T-cell (primary cell): ENCODE results near the gene SFSWAP. TPM values are rescaled to one million over a fixed set of nuclear protein-coding genes. Genes with fewer than 3 reads are reported as not detected.

Experiments used
- ATAC-seq, 4 experiments: fragments of 200-7000 bp in 3 of 4; fragments of 150-1000 bp in 1 of 4; cut with Tn5 transposase; replicated peaks in 1 of 4; 1 replicate in 3 of 4; 2 replicates in 1 of 4; pipeline ENCODE4 v1.10.0; 2021; ENCODE audit warnings: moderate library complexity in 3 of 4, mild to moderate bottlenecking in 2 of 4, moderate number of reproducible peaks in 1 of 4
- CTCF ChIA-PET, 2 donors: fragments of 300-600 bp; sonication (Branson Sonifier 250); formaldehyde crosslinking; loops; one replicate each; lab custom pipeline; 2022; ENCODE audit warnings: antibody characterized with exemption in 2 of 2; lab: Charles Lee
- POLR2A ChIA-PET, 2 donors: fragments of 300-600 bp; sonication (Branson Sonifier 250); formaldehyde crosslinking; loops; one replicate each; lab custom pipeline; 2022; ENCODE audit warnings: antibody characterized with exemption in 2 of 2; lab: Charles Lee
- DNase-seq, 35 experiments: peaks; one replicate each; pipeline versions ENCODE4 v3.0.0 to v3.0.0-alpha.2; 2013 to 2023
- H3K27ac ChIP-seq: one replicate; pipeline ENCODE4 v1.5.1; 2013; ENCODE audit warnings: low read length
- H3K27me3 ChIP-seq, 2 experiments: replicated peaks in 1 of 2; 1 replicate in 1 of 2; 2 replicates in 1 of 2; pipeline versions ENCODE4 v1.6.1 to v1.7.0; 2013; ENCODE audit warnings: low read length in 1 of 2, mixed read lengths in 1 of 2; ENCODE audit not compliant: control insufficient read depth in 2 of 2, insufficient read depth in 2 of 2; ENCODE audit errors: extremely low read depth in 1 of 2
- H3K36me3 ChIP-seq, 2 donors: 1 replicate in 1 of 2; 2 replicates in 1 of 2; pipeline versions ENCODE4 v1.6.1 to v1.7.0; 2013; ENCODE audit warnings: low read length in 1 of 2; ENCODE audit not compliant: control insufficient read depth in 2 of 2, insufficient read depth in 1 of 2; ENCODE audit errors: extremely low read depth in 1 of 2
- H3K4me1 ChIP-seq, 2 experiments: 1 replicate in 1 of 2; 2 replicates in 1 of 2; pipeline versions ENCODE4 v1.6.1 to v1.7.0; 2013; ENCODE audit warnings: low read length in 2 of 2, mixed read lengths in 1 of 2; ENCODE audit not compliant: insufficient read depth in 2 of 2, control insufficient read depth in 1 of 2; ENCODE audit errors: extremely low read depth in 1 of 2
- H3K4me3 ChIP-seq, 2 donors: 1 replicate in 1 of 2; 2 replicates in 1 of 2; pipeline versions ENCODE4 v1.5.1 to v1.7.0; 2013; ENCODE audit warnings: mild to moderate bottlenecking in 2 of 2, low read length in 1 of 2, moderate library complexity in 1 of 2; ENCODE audit not compliant: control insufficient read depth in 1 of 2; ENCODE audit errors: extremely low read depth in 1 of 2
- H3K9me3 ChIP-seq: 2 replicates; pipeline ENCODE4 v1.7.0; 2013
- H3K27ac Mint-ChIP-seq, 2 donors: one replicate each; pipeline ENCODE4 v1.8.0; 2020 to 2021; ENCODE audit warnings: mild to moderate bottlenecking in 2 of 2, mixed read lengths in 2 of 2
- H3K27me3 Mint-ChIP-seq, 2 donors: one replicate each; pipeline ENCODE4 v1.8.0; 2021 to 2022; ENCODE audit warnings: mixed read lengths in 2 of 2
- H3K36me3 Mint-ChIP-seq: one replicate; pipeline ENCODE4 v1.8.0; 2021; ENCODE audit warnings: mixed read lengths
- H3K4me1 Mint-ChIP-seq, 3 donors: one replicate each; pipeline ENCODE4 v1.8.0; 2020 to 2022; ENCODE audit warnings: mixed read lengths in 3 of 3, mild to moderate bottlenecking in 1 of 3
- H3K4me3 Mint-ChIP-seq, 3 donors: one replicate each; pipeline ENCODE4 v1.8.0; 2020 to 2022; ENCODE audit warnings: mild to moderate bottlenecking in 3 of 3, mixed read lengths in 3 of 3, moderate library complexity in 3 of 3
- H3K9me3 Mint-ChIP-seq, 3 donors: one replicate each; pipeline ENCODE4 v1.8.0; 2020 to 2022; ENCODE audit warnings: mixed read lengths in 3 of 3
- WGBS: methylation state at CpG from one replicate; pipeline ENCODE4 v1.1.5; 2013; ENCODE audit warnings: missing lambda C conversion rate; ENCODE audit not compliant: insufficient coverage; 5-methylcytosine and 5-hydroxymethylcytosine counted together
- total RNA-seq, 35 experiments: library from RNA in 6 of 35; stranded (reverse) in 6 of 35; fragments of 120-200 nt in 1 of 35; gene quantifications; one replicate each; pipeline versions ENCODE4 v1.2.1 to v1.2.4 and lab custom pipeline; 2013 to 2026

The SFSWAP gene
- total RNA-seq, 5 donors from 2014 or later (not counting 1 experiment from before 2014, with no cell fraction given) = 95.7 to 110 (median 106) TPM

DNA sequence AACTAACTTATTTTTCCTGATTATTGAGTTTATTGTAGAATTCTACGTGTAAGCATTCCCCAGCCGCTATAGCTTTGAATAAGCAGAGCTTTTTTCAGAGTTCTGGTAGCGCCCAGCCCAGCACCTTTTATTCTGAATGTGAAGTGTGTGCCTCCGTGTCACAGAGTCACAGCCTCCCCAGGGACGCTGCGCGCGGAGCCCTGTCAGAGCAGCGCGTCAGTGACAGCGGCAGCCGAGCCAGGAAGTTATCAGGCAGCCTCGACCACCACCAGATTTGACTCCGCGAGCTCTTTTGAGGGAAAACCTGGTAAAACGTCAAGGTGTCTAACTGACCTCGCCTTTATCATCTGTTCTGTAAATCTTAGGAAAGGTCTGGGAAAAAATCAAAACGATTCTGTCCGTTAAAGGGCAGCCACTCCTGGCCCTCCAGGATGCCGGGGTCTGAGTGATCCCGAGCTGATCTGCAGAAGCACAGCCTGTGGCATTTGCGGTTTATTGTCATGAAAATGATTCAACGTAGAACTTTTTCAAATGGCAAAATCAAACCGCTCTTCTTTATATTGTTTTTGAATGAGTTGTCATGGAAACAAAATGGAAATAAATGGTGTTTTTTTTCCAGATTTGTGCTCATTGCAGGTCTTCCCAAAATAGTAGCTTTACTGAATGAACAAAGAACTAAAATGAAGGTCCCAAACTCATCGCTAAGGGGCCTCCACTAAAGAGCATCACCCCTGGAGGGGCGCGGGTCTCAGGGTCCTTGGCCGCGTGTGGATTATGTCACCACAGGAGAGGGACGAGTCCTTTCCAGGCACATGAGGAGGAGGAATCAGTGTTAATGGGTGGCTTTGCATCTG lies 74.2 kb downstream of the SFSWAP start:
- H3K36me3 Mint-ChIP-seq = peaks cover 47% of the 10 kb centered on the region
- H3K4me3 Mint-ChIP-seq = no peak overlapping the region
- DNase-seq = no peak
- WGBS = 95% methylated on average over 23 of the region's 30 CpGs
- ATAC-seq = no peak
- Histone ChIP-seq H3K9me3 (no peaks in the 10 kb centered on the region), H3K27me3 (no peaks in the 10 kb centered on the region), H3K36me3 (peaks cover 33 to 67% of the 10 kb centered on the region in 2 donors), H3K4me3 (no peak overlapping the region), H3K4me1 (no peaks in the 10 kb centered on the region), H3K27ac (no peak overlapping the region)
- no peak overlapping the region for H3K27ac Mint-ChIP-seq
- H3K9me3 Mint-ChIP-seq = no peaks in the 10 kb centered on the region
- H3K27me3 Mint-ChIP-seq = no peaks in the 10 kb centered on the region
- ChIA-PET CTCF (interaction anchor here in 1 of 2 donors (0.8 kb wide), 1 partner anchor 56 kb away, joined by 5 read pairs; no protein-coding TSS in a partner anchor), POLR2A (no interaction called here)
- no peaks in the 10 kb centered on the region for H3K4me1 Mint-ChIP-seq

DNA sequence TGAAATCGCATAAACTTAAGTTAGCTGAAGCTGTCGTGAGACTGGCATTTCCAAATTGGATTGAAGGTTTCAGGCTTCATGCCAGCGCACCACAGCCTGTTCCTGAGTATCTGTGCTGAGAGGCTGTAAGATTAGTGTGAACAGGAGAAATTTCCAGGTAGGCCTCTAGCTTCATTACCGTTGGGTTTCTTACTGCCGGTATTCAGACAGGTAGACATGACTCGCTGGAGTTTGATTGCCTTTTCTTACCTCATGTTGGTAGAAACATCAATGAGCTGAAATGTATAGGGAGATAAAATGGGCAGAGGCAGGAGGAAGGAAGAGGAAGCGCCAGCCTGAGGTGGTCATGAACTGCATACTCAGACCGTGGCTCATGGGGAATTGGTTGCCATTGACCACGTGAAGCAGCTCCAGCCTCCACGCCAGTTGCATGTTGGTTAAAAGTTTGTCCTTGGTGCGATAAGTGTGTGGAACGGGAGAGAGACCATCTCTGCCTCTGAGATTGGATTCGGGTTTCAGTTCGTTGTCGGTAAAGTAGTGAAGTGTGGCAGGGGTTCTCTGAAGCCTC lies 75.0 kb downstream of the SFSWAP start:
- H3K36me3 ChIP-seq = peaks cover 34 to 66% of the 10 kb centered on the region in 2 donors
- H3K27ac ChIP-seq = no peak overlapping the region
- ATAC-seq (no peak), DNase-seq (no peak)
- H3K9me3 ChIP-seq = no peaks in the 10 kb centered on the region
- Mint-ChIP-seq H3K9me3 (no peaks in the 10 kb centered on the region), H3K27me3 (no peaks in the 10 kb centered on the region), H3K4me1 (no peaks in the 10 kb centered on the region), H3K4me3 (no peak overlapping the region), H3K27ac (no peak overlapping the region), H3K36me3 (peaks cover 50% of the 10 kb centered on the region)
- no peaks in the 10 kb centered on the region for H3K4me1 ChIP-seq
- ChIA-PET POLR2A (no interaction called here), CTCF (no interaction called here)
- H3K4me3 ChIP-seq = no peak overlapping the region
- H3K27me3 ChIP-seq = no peaks in the 10 kb centered on the region
- WGBS = 96% methylated on average over 15 of the region's 15 CpGs

DNA sequence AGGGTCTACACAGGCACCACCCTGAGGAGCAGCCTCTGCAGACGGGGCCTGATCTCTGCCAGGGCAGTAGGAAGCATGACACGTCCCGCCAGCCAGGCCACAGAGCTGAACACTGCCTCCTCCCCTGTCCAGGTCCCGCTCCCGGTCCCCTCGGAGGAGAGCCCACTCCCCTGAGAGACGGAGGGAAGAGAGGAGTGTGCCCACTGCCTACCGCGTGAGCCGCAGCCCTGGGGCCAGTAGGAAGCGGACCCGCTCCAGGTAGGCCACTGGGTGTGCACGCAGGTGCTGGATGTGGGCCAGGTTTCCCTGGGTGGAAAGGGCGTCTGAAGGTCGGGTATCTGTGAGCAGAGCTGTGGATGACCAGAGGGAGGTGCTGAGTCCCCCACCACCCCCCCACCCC lies 75.4 kb downstream of the SFSWAP start:
- H3K9me3 ChIP-seq = no peaks in the 10 kb centered on the region
- H3K9me3 Mint-ChIP-seq = no peaks in the 10 kb centered on the region
- WGBS = 94% methylated on average over 6 of the region's 15 CpGs
- H3K27ac ChIP-seq = no peak overlapping the region
- no peak overlapping the region for H3K4me3 ChIP-seq
- peaks cover 36 to 68% of the 10 kb centered on the region in 2 donors for H3K36me3 ChIP-seq
- H3K27me3 ChIP-seq = no peaks in the 10 kb centered on the region
- no peak for ATAC-seq
- no peak overlapping the region for H3K27ac Mint-ChIP-seq
- H3K36me3 Mint-ChIP-seq = peaks cover 52% of the 10 kb centered on the region
- no peaks in the 10 kb centered on the region for H3K4me1 Mint-ChIP-seq
- POLR2A ChIA-PET = no interaction called here
- CTCF ChIA-PET = no interaction called here
- H3K4me1 ChIP-seq = no peaks in the 10 kb centered on the region
- H3K4me3 Mint-ChIP-seq = no peak overlapping the region
- no peak for DNase-seq
- no peaks in the 10 kb centered on the region for H3K27me3 Mint-ChIP-seq

DNA sequence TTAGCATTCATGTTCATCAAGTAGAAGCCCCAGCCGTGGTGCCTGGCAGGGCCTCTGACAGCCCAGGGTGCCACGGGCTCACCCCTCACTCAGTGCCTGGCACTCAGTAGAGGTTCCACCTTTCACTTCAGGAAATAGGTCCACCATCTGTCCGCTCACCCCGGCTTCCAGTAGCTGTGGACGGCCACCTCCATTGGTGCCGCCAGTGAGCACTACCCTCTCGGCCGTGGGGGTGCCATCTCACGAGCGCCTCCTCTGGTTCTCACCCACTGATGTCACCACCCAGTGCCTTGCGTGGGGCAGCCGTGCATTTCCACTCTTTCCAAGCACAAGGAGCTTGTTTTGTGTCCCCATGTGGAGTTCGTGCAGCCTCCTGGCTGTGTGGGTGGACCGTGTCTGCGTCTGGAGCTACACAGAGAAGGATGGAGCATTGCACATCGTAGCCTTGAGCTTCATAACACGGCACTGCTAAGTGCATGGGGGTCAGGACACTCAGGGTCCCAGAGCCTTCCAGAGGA lies 76.3 kb downstream of the SFSWAP start:
- Histone ChIP-seq H3K4me1 (no peaks in the 10 kb centered on the region), H3K36me3 (peaks cover 38 to 64% of the 10 kb centered on the region in 2 donors), H3K27me3 (no peaks in the 10 kb centered on the region), H3K9me3 (no peaks in the 10 kb centered on the region), H3K4me3 (no peak overlapping the region), H3K27ac (no peak overlapping the region)
- CTCF ChIA-PET = no interaction called here
- Mint-ChIP-seq H3K4me3 (no peak overlapping the region), H3K36me3 (peaks cover 55% of the 10 kb centered on the region), H3K27ac (no peak overlapping the region), H3K4me1 (no peaks in the 10 kb centered on the region), H3K27me3 (no peaks in the 10 kb centered on the region), H3K9me3 (no peaks in the 10 kb centered on the region)
- ATAC-seq (no peak), DNase-seq (no peak)
- POLR2A ChIA-PET = no interaction called here
- 99% methylated on average over 17 of the region's 17 CpGs for WGBS

DNA sequence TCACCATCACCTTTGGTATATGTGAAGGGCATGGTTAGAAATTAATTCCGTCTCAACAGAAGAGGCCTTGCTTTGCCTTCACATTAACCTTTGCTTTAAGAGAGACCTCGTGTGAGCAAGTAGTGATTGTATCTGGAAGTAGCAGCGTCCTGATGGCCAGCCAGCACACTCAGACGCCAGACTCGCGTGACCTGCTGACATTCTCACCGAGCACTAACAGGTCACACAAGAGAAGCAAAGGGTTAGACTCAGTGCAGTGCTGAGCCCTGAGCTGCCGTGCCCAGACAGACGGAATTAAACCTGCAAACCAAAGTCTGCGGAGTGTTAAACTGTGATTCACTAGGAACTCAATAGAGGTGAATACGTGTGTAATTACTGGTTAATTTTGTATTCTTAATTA lies 77.2 kb downstream of the SFSWAP start:
- Mint-ChIP-seq H3K9me3 (no peaks in the 10 kb centered on the region), H3K4me1 (no peaks in the 10 kb centered on the region), H3K27me3 (no peaks in the 10 kb centered on the region), H3K36me3 (peaks cover 60% of the 10 kb centered on the region), H3K4me3 (no peak overlapping the region), H3K27ac (no peak overlapping the region)
- no peak overlapping the region for H3K27ac ChIP-seq
- ChIA-PET POLR2A (interaction anchor here in 1 of 2 donors (0.6 kb wide), 1 partner anchor 158 kb away, joined by 3 read pairs; no protein-coding TSS in a partner anchor), CTCF (no interaction called here)
- H3K27me3 ChIP-seq = no peaks in the 10 kb centered on the region
- H3K36me3 ChIP-seq = peaks cover 38 to 64% of the 10 kb centered on the region in 2 donors
- 91% methylated on average over 8 of the region's 11 CpGs for WGBS
- H3K4me1 ChIP-seq = no peaks in the 10 kb centered on the region
- ATAC-seq = no peak
- no peaks in the 10 kb centered on the region for H3K9me3 ChIP-seq
- H3K4me3 ChIP-seq = no peak overlapping the region
- DNase-seq = no peak

DNA sequence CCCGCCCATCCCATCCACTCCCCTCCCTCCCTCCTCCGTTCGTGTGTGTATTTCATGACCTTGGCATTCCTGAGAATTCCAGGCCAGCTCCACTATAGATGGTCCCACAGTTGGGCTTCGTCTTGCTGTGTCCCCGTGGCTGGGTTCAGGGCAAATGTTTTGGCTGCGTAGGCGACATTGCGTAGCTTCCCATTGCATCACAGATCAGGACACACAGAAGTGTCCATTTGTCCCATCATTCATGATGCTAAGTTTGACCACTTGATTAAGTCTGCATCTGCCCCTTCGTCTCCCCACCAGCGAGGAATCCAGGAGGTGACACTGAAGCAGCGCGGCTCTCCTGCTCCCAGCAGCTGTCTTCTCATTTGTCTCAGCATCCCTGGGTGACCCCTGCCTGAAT lies 78.7 kb downstream of the SFSWAP start:
- no peaks in the 10 kb centered on the region for H3K4me1 Mint-ChIP-seq
- no peaks in the 10 kb centered on the region for H3K9me3 ChIP-seq
- H3K4me1 ChIP-seq = no peaks in the 10 kb centered on the region
- no peak overlapping the region for H3K27ac ChIP-seq
- H3K36me3 Mint-ChIP-seq = peaks cover 70% of the 10 kb centered on the region
- no peaks in the 10 kb centered on the region for H3K27me3 Mint-ChIP-seq
- H3K27ac Mint-ChIP-seq = no peak overlapping the region
- peaks cover 38 to 64% of the 10 kb centered on the region in 2 donors for H3K36me3 ChIP-seq
- no peaks in the 10 kb centered on the region for H3K9me3 Mint-ChIP-seq
- ATAC-seq = no peak
- no peak for DNase-seq
- ChIA-PET CTCF (no interaction called here), POLR2A (no interaction called here)
- H3K27me3 ChIP-seq = no peaks in the 10 kb centered on the region
- no peak overlapping the region for H3K4me3 ChIP-seq
- 100% methylated on average over 12 of the region's 12 CpGs for WGBS
- H3K4me3 Mint-ChIP-seq = no peak overlapping the region
